GM20000 (cell line): ENCODE data around the gene FMOD.

ENCODE experiments used
- DNase-seq: peaks from one replicate; pipeline ENCODE4 v3.0.0; 2012; ENCODE audit warnings: low spot score
- TF ChIP-seq, protein P1 (sequence below): IDR thresholded peaks from 2 replicates; pipeline ENCODE4 v1.5.1; 2012; ENCODE audit warnings: mild to moderate bottlenecking, control low read depth; ENCODE audit errors: extremely low read depth, missing control alignments

FMOD gene

DNA sequence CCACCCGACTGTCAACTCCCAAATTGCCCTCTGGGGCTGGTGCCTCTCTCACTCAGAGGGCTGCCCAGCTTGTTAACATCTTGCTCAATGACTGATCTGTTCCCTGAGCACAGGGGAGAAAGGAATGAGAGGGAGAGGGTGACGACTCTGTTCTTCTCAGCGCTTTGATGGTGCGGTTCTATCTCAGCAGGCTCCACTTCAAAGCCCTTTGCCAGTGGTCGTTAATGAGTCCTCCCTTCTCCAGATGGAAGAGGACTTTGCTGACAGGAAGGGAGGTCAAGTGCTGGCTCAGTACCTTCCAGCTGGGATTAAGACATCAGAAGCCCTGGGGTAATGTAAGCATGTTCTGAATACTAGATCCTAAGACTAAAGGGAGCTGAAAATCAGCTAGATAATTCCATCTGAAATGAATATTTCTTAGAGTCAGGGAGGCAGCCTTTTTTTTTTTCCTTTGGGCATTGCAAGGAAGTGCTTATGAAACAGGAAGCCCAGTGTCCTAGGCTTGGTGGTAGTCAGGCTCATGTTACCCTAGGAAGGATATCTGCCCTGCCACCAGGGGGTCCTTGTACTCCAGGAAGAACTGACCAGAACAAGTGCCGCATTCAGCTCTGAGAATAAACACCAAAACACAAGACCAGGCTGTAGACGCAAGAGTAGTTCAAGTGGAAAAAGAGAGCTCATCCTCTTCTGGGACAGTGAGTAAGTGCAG, 4.7 kb downstream of the FMOD start:
- TF ChIP-seq, protein P1, sequence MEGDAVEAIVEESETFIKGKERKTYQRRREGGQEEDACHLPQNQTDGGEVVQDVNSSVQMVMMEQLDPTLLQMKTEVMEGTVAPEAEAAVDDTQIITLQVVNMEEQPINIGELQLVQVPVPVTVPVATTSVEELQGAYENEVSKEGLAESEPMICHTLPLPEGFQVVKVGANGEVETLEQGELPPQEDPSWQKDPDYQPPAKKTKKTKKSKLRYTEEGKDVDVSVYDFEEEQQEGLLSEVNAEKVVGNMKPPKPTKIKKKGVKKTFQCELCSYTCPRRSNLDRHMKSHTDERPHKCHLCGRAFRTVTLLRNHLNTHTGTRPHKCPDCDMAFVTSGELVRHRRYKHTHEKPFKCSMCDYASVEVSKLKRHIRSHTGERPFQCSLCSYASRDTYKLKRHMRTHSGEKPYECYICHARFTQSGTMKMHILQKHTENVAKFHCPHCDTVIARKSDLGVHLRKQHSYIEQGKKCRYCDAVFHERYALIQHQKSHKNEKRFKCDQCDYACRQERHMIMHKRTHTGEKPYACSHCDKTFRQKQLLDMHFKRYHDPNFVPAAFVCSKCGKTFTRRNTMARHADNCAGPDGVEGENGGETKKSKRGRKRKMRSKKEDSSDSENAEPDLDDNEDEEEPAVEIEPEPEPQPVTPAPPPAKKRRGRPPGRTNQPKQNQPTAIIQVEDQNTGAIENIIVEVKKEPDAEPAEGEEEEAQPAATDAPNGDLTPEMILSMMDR = no peak
- no peak for DNase-seq

DNA sequence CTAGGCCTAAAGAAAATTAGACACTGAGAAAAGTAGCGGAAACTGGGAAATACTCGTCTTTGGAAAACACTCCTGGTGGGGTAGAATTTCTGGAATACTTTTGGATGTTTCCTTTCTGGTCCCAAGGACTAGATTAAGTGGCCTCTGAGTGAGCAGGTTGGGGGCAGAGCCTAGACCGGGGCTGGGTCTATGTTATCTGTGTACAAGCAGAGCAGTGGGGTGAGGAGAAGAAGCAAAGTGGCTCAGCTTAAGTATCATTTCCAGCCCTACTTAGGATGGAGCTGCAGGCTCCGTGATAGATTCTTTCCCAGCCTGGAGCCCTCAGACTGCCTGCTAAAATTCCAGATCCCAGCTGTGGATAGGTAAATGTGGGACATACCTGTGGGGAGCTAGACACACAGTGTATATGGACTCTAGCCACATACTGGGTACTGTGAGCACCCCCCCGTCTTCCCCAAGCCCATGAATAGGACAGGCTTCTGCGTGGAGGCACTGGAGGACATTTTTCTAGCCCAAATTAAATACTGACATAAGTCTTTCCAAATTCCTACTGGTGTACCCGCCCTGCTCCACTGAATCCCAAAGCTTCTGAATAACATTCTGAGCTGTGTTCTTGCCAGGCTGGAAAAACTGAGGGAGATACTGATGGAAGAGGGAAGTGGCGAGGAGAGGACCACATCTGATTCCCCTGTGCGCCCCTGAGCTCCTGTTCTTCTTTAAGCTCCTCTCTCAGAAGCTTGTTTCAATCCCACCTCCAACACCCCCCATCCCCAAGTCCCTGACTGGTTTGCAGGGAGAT, 6.8 kb downstream of the FMOD start:
- no peak for DNase-seq

DNA sequence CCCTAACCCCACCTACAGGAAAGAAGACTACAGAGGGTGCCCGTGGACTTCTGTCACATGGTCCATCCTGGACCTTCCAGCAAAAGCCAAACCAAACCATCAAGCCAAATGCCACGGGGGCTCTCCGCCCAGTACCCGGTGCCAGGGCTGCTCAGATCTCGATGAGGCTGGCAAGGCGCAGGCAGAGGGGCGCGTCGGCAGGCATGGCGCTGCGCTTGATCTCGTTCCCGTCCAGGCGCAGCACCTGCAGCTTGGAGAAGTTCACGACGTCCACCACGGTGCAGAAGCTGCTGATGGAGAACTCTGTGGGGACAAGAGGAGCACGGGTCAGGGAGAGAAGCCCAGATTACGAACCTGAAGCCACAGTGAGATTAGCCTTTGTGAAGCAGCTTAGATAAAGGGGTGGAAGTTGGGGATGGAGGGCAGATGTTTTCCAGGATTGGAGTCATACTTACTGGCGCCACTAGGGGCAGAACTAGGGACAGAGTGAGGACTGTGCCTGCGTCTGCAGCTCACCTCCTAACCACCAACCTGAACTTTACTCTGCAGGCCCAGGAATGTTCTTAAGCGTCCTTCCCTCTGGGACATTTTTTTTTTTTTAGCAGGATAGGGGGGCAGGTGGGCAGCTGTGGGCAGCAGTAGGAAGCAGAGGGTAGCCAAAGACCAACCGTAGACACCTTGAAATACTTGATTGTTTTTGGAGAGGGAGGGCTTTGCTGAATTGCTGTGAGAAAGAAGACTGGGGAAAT, 8.6 kb downstream of the FMOD start:
- TF ChIP-seq, protein P1 = peak; percentile 66
- DNase-seq = peak; percentile 68

More for the DNA sequence above, 6.8 kb downstream of the FMOD start:
- TF ChIP-seq, protein P1 = no peak

DNA sequence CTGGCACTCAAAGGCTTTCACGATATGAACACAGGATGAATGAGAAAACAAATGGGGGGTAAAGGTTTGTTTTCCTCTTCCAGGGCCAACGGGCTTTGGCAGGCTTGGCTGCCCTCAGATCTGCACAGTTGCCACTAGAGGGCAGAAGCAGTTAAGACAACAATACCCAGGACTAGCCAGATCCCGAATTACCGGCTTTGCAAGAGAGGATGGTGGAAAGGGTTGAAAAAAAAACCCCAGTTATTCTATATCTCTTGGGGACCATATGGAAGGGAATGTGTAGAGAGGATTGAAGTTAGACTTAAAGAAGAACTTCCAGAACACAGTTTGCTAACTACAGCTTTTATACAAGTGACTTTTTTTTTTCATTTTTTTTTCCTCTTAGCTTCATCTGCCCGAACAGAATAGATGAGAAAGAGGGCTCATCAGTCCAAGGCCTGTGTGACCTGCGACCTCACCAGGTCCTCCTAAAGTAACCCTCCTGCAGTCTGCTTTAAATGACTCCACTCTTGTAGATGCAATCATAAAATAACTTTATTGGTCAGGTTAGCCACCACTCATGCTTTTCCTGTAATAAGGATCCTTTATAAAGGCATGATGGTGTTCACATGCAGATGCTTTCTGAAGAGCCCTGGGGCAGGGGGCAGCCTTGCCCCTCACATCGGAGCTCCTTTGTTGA, 10.7 kb downstream of the FMOD start:
- peak; percentile 83 for DNase-seq
- TF ChIP-seq, protein P1 = peak; percentile 67

DNA sequence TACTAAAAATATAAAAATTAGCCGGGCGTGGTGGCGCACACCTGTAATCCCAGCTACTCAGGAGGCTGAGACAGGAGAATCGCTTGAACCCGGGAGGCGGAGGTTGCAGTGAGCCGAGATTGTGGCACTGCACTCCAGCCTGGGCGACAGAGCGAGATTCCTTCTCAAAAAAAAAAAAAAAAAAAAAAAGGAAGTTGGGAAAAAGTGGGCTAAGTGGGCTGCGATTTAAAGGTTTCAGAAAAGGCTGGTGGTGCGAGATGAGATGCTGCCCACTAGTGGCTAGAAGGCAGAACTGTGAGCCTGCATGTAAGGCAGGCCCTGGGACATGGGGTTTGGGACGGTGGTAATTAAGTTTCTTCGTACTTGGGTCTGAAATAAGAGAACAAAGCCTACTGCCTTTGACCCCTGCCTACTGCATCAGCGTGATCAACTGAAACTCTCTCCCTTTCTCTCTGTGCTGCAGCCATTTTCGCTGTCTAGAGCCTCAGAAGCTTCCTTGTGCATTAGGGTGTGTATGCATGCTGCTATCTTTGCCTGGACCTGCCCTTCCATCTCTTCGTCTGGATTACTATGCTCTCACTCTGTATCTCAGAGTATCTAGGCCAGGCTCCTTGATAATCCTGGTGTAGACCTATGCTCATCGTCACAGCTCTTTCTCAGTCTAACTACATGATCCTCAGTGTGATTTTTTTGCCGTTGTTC, 12.4 kb downstream of the FMOD start:
- TF ChIP-seq, protein P1 = peak; percentile 94
- DNase-seq = peak; percentile 82

DNA sequence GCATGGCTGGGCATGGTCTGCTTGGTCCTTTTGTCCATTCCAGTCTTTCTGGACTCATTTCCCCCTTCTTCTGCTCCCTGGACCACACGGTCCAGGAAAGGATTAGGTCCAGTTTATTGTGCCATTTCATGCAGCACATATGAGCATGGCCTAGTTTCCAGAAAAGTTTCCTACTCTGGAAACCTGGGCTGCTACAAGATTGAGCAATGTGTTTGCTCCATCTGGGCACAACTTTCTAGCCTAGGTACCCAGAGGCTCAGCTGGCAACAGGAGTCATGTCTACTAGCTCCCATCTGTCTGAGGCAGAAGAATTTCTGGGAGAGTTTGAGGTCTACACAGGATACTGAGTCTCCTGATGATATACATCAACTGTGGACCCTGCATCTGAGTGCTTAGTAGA, 14.8 kb downstream of the FMOD start:
- no peak for DNase-seq
- TF ChIP-seq, protein P1 = no peak
